ENCODE results near the gene TXNRD2.

The TXNRD2 gene

GRCh38 chr22:19901577-19902244 is 39.9 kb downstream of the TXNRD2 start:
- TF ChIP-seq CTCF (IDR thresholded peaks at IDR 0.05) = no peak

GRCh38 chr22:19900707-19901436 is 40.7 kb downstream of the TXNRD2 start:
- no peak for TF ChIP-seq CTCF (IDR thresholded peaks at IDR 0.05)

- TF ChIP-seq CTCF (IDR thresholded peaks at IDR 0.05) = no peak
These were observed 42.6 kb downstream of the TXNRD2 start for GRCh38 chr22:19898831-19899567.

- no peak for TF ChIP-seq CTCF (IDR thresholded peaks at IDR 0.05)
These were observed 43.5 kb downstream of the TXNRD2 start for GRCh38 chr22:19898145-19898544.

- TF ChIP-seq CTCF (IDR thresholded peaks at IDR 0.05) = no peak
These were observed 43.9 kb downstream of the TXNRD2 start for GRCh38 chr22:19897726-19898125.

GRCh38 chr22:19896665-19897355 is 44.8 kb downstream of the TXNRD2 start:
- no peak for TF ChIP-seq CTCF (IDR thresholded peaks at IDR 0.05)

- no peak for TF ChIP-seq CTCF (IDR thresholded peaks at IDR 0.05)
These were observed 46.3 kb downstream of the TXNRD2 start for GRCh38 chr22:19895160-19895849.
